Measurements from ENCODE around the gene GALNT9.

The GALNT9 gene

DNA sequence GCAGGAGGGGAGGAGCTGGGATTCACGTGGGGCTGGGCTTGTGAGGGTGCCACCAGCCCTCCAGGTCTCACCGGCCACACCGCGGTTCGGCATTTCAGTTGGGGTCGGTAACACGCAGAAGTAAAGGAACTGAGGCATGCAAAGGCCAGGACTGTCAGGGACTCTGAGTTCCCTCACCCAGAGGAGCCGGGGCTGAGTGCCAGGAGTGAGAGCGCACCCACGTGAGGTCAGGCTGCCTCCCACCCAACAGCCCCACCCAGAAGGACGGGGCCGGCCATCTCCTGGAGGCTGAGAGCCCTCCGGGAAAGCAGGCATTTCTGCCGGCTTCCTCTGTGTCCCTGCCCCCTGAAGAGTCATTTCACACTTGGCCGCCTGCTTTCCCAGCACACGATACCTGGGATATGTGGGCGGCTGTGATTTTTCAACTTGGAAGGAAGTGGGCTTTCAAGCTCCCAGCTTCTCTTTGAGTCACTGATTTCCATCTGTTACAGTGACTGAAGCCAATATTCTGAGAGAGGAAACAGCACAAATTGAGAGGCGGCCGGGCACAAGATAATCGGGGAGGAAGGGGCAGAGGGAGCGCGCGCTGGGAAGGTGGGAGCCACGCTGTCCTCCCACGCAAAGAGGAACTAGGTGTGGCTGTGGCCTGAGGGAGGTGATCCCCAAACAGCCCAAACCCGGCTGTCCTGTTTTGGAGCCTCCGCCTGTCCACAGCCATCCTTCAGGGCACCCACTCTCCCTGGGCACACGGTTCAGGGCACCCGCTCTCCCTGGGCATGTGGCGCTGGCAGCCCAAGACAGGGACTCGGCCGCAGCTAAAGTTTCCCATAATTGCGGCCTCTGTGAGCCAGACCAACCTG lies 19.0 kb downstream of the GALNT9 start:
- no peak for TF ChIP-seq CTBP1 (IDR thresholded peaks at IDR 0.05; ENCODE audit: borderline replicate concordance)
- ChIA-PET POLR2A (no interaction called here), CTCF (no interaction called here)
- DNase-seq (ENCODE audit: extremely low spot score) = no peak

- TF ChIP-seq L3MBTL2 (conservative IDR thresholded peaks at IDR 0.05) (no peak), FOXA1 (IDR thresholded peaks at IDR 0.05) (no peak), ARNT (IDR thresholded peaks at IDR 0.05) (no peak), CTBP1 (IDR thresholded peaks at IDR 0.05; ENCODE audit: borderline replicate concordance) (no peak), FOXK2 (IDR thresholded peaks at IDR 0.05) (no peak), BHLHE40 (IDR thresholded peaks at IDR 0.05; ENCODE audit: borderline replicate concordance) (no peak), ELF4 (IDR thresholded peaks at IDR 0.05) (no peak)
- TF ChIP-seq, protein P1, sequence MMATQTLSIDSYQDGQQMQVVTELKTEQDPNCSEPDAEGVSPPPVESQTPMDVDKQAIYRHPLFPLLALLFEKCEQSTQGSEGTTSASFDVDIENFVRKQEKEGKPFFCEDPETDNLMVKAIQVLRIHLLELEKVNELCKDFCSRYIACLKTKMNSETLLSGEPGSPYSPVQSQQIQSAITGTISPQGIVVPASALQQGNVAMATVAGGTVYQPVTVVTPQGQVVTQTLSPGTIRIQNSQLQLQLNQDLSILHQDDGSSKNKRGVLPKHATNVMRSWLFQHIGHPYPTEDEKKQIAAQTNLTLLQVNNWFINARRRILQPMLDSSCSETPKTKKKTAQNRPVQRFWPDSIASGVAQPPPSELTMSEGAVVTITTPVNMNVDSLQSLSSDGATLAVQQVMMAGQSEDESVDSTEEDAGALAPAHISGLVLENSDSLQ (IDR thresholded peaks at IDR 0.05) = no peak
- ChIA-PET POLR2A (no interaction called here), CTCF (no interaction called here)
- DNase-seq (ENCODE audit: extremely low spot score) = no peak
Measured at GRCh38 chr12:132309596-132310086, 19.7 kb downstream of the GALNT9 start.

DNA sequence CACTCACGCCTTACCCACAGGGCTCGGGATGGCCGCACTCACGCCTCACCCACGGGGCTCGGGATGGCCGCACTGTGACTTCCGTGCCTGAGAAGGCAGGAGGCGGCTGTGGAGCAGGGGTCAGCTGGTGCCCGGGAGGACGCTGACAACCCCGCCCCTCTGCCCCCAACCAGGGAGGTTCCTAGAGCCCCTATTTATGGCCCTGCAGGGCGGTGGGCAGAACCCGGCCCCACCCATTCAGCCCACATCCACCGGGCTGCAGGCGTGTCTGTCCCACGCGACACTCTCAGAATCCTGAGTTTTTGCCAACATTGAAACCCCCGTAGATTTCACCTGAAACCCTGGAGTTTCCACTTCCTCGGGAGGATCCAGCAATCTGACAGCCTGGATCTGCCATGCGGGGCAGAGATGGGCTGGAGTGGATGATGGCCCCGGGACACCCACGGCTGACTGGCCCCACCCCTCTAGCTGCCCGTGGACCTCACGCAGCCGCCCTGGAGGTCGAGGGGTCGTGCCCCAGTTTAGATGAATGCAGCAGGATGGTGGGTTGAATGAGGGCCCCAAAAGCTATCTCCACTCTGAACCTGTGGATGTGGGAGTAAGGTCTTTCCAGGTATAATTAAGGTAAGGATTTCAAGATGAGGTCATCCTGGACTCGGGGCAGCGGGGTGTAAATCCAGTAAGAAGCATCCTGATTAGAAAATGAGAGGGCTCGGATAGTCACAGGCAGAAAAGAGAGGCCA lies 20.4 kb downstream of the GALNT9 start:
- CTCF ChIA-PET = no interaction called here
- POLR2A ChIA-PET = no interaction called here
- no peak for TF ChIP-seq NFRKB (IDR thresholded peaks at IDR 0.05)
- no peak for TF ChIP-seq FOXK2 (IDR thresholded peaks at IDR 0.05)
- TF ChIP-seq ARNT (IDR thresholded peaks at IDR 0.05) = no peak
- TF ChIP-seq, protein P1 (IDR thresholded peaks at IDR 0.05) = no peak
- TF ChIP-seq LEF1 (IDR thresholded peaks at IDR 0.05; ENCODE audit: borderline replicate concordance) = no peak
- no peak for TF ChIP-seq BHLHE40 (IDR thresholded peaks at IDR 0.05; ENCODE audit: borderline replicate concordance)
- TF ChIP-seq TARDBP (IDR thresholded peaks at IDR 0.05) = no peak
- TF ChIP-seq L3MBTL2 (conservative IDR thresholded peaks at IDR 0.05) = no peak
- no peak for TF ChIP-seq FOXA1 (IDR thresholded peaks at IDR 0.05)
- no peak for TF ChIP-seq ELF4 (IDR thresholded peaks at IDR 0.05)
- no peak for TF ChIP-seq HDGF (IDR thresholded peaks at IDR 0.05; ENCODE audit: borderline replicate concordance)
- TF ChIP-seq ZNF384 (IDR thresholded peaks at IDR 0.05) = no peak
- no peak for TF ChIP-seq SP1 (IDR thresholded peaks at IDR 0.05)
- no peak for DNase-seq (ENCODE audit: extremely low spot score)

GRCh38 chr12:132307976-132308852 lies 21.2 kb downstream of the GALNT9 start:
- POLR2A ChIA-PET = no interaction called here
- CTCF ChIA-PET = no interaction called here
- no peak for DNase-seq (ENCODE audit: extremely low spot score)
- TF ChIP-seq HDGF (IDR thresholded peaks at IDR 0.05; ENCODE audit: borderline replicate concordance) = no peak
- no peak for TF ChIP-seq ELF4 (IDR thresholded peaks at IDR 0.05)
- no peak for TF ChIP-seq FOXA1 (IDR thresholded peaks at IDR 0.05)
- TF ChIP-seq, protein P1 (IDR thresholded peaks at IDR 0.05) = no peak
- TF ChIP-seq NFRKB (IDR thresholded peaks at IDR 0.05) = no peak
- TF ChIP-seq ZNF384 (IDR thresholded peaks at IDR 0.05) = no peak
- TF ChIP-seq LEF1 (IDR thresholded peaks at IDR 0.05; ENCODE audit: borderline replicate concordance) = no peak
- no peak for TF ChIP-seq ARNT (IDR thresholded peaks at IDR 0.05)
- no peak for TF ChIP-seq BHLHE40 (IDR thresholded peaks at IDR 0.05; ENCODE audit: borderline replicate concordance)
- TF ChIP-seq CTBP1 (IDR thresholded peaks at IDR 0.05; ENCODE audit: borderline replicate concordance) = no peak
- TF ChIP-seq TARDBP (IDR thresholded peaks at IDR 0.05) = no peak

DNA sequence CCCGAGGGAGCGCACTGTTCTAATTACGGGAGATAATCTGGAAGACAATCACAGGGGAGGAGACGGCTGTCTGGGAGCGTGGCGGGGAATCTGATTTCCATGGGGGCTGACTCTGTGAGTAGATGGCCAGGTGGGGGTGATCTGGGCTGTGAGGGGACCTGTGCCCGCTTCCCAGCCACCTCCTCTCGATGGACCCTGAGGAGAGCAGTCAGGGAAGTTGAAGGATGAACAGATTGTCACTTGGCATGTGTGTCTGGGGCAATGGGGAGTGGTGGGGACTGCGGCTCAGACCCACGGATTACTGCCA lies 22.6 kb downstream of the GALNT9 start:
- CTCF ChIA-PET = no interaction called here
- DNase-seq (ENCODE audit: extremely low spot score) = no peak
- TF ChIP-seq SUZ12 (IDR thresholded peaks at IDR 0.05) (no peak), FOXM1 (IDR thresholded peaks at IDR 0.05; ENCODE audit: borderline replicate concordance) (no peak), CTBP1 (IDR thresholded peaks at IDR 0.05; ENCODE audit: borderline replicate concordance) (no peak), SP1 (IDR thresholded peaks at IDR 0.05) (no peak), L3MBTL2 (conservative IDR thresholded peaks at IDR 0.05) (no peak), ELF4 (IDR thresholded peaks at IDR 0.05) (no peak), ZNF384 (IDR thresholded peaks at IDR 0.05) (no peak), ARNT (IDR thresholded peaks at IDR 0.05) (no peak), FOXK2 (IDR thresholded peaks at IDR 0.05) (no peak), HDGF (IDR thresholded peaks at IDR 0.05; ENCODE audit: borderline replicate concordance) (no peak), FOXA1 (IDR thresholded peaks at IDR 0.05) (no peak), BHLHE40 (IDR thresholded peaks at IDR 0.05; ENCODE audit: borderline replicate concordance) (no peak), LEF1 (IDR thresholded peaks at IDR 0.05; ENCODE audit: borderline replicate concordance) (no peak), NFRKB (IDR thresholded peaks at IDR 0.05) (no peak)
- POLR2A ChIA-PET = no interaction called here

All from HEK293T (cell line).